C4-2B (cell line): Measurements from ENCODE around the gene FAM20C.

Experiments
- CTCF ChIP-seq: fragments of 450-650 bp; conservative IDR thresholded peaks from 2 replicates; pipeline ENCODE4 v1.5.1; 2017; ENCODE audit warnings: mild to moderate bottlenecking
- ZFX ChIP-seq: fragments of 450-650 bp; IDR thresholded peaks from 2 replicates; pipeline ENCODE4 v1.6.1; 2017

- TF ChIP-seq CTCF (no peak), ZFX (no peak)
These were observed 15.2 kb downstream of the FAM20C start for GRCh38 chr7:207418-208129.
